ENCODE measurements around the gene RAB5A. TPM values are rescaled to one million over a fixed set of nuclear protein-coding genes. Genes with fewer than 3 reads are reported as not detected.
"Not testable (repeated sequence)": the region's sequence is repeated elsewhere in the genome, so short reads cannot be mapped to it uniquely, and the experiment has no call there.

RAB5A gene
- total RNA-seq, 1 donor from 2014 or later, result 59.7 TPM

DNA sequence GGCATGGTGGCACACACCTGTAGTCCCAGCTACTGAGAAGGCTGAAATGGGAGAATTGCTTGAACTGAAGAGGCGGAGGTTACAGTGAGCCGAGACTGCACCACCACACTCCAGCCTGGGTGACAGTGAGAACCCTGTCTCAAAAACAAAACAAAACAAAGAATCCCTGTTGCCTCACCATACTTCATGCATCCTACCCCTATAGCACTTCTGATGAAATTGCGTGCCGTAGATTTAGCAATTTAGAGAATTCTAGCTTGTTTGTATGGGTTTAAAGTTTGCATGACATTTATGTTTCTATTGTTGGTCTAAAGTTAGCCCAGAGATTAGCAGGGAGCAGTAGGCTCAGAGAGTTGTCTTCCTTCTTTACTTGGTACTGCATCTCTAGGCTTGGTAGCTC, 7.8 kb downstream of the RAB5A start:
- Histone ChIP-seq H3K4me3 (ENCODE audit: low read depth, low read length) (no peak overlapping the region), H3K27me3 (ENCODE audit: control insufficient read depth, insufficient read depth, low read length) (no peaks in the 10 kb centered on the region), H3K36me3 (ENCODE audit: control insufficient read depth, insufficient read depth, low read length) (no peaks in the 10 kb centered on the region)
- TF ChIP-seq, protein P1, sequence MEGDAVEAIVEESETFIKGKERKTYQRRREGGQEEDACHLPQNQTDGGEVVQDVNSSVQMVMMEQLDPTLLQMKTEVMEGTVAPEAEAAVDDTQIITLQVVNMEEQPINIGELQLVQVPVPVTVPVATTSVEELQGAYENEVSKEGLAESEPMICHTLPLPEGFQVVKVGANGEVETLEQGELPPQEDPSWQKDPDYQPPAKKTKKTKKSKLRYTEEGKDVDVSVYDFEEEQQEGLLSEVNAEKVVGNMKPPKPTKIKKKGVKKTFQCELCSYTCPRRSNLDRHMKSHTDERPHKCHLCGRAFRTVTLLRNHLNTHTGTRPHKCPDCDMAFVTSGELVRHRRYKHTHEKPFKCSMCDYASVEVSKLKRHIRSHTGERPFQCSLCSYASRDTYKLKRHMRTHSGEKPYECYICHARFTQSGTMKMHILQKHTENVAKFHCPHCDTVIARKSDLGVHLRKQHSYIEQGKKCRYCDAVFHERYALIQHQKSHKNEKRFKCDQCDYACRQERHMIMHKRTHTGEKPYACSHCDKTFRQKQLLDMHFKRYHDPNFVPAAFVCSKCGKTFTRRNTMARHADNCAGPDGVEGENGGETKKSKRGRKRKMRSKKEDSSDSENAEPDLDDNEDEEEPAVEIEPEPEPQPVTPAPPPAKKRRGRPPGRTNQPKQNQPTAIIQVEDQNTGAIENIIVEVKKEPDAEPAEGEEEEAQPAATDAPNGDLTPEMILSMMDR (IDR thresholded peaks at IDR 0.05; ENCODE audit: insufficient read depth, low read length, poor library complexity, severe bottlenecking), result no peak
- DNase-seq (ENCODE audit: low read depth), result no peak

DNA sequence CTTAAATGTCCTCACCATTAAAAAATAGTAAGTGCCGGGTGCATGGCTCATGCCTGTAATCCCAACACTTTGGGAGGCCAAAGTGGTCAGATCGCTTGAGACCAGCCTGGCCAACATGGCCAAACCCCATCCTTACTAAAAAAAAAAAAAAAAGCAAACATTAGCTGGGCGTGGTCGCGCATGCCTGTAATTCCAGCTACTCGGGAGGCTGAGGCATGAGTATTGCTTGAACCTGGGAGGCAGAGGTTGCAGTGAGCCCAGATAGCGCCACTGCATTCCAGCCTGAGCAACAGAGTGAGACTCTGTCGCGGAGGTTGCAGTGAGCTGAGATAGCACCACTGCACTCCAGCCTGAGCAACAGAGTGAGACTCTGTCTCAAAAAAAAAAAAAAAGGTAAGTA, 10.5 kb downstream of the RAB5A start:
- not testable (repeated sequence) for H3K27me3 ChIP-seq (ENCODE audit: control insufficient read depth, insufficient read depth, low read length); DNase-seq (ENCODE audit: low read depth); H3K36me3 ChIP-seq (ENCODE audit: control insufficient read depth, insufficient read depth, low read length); H3K4me3 ChIP-seq (ENCODE audit: low read depth, low read length)

DNA sequence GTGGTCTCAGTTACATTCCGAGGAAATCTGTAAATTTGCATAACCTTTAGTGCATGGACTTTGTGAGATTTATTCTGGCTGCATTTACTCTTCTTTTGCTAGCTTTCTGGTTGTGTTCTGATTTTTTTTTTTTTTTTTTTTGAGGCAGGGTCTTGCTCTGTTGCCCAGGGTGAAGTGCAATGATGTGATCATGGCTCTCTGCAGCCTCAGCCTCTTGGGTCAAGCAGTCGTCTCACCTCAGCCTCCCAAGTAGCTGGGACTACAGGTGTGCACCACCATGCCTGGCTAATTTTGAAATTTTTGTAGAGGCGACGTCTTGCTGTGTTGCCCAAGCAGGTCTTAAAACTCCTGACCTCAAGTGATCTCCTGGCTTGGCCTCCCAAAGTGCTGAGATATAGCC, 12.6 kb downstream of the RAB5A start:
- no peaks in the 10 kb centered on the region for H3K27me3 ChIP-seq (ENCODE audit: control insufficient read depth, insufficient read depth, low read length)
- TF ChIP-seq, protein P1 (IDR thresholded peaks at IDR 0.05; ENCODE audit: insufficient read depth, low read length, poor library complexity, severe bottlenecking), result no peak
- no peak overlapping the region for H3K4me3 ChIP-seq (ENCODE audit: low read depth, low read length)
- no peaks in the 10 kb centered on the region for H3K36me3 ChIP-seq (ENCODE audit: control insufficient read depth, insufficient read depth, low read length)
- DNase-seq (ENCODE audit: low read depth), result no peak

DNA sequence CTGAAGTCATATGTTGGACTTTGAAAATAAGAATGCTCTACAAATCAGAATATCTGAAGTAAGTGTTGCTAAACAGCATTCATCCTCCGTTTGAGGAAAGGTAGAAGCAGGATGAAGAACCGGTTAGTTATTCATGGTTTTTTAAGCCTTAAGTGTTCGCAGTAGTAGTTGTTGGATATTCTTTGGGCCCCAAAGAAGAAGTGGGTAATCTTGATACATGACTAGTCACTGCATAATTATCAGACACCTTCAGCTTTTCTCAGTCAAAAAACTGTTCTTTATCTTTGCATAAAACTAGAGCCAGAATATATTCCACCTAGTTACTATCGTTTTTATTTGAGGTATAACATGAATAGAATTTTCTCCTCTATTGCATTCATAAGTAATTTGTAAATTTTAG, 13.8 kb downstream of the RAB5A start:
- Histone ChIP-seq H3K36me3 (ENCODE audit: control insufficient read depth, insufficient read depth, low read length) (no peaks in the 10 kb centered on the region), H3K4me3 (ENCODE audit: low read depth, low read length) (no peak overlapping the region), H3K27me3 (ENCODE audit: control insufficient read depth, insufficient read depth, low read length) (no peaks in the 10 kb centered on the region)
- TF ChIP-seq, protein P1 (IDR thresholded peaks at IDR 0.05; ENCODE audit: insufficient read depth, low read length, poor library complexity, severe bottlenecking), result no peak
- DNase-seq (ENCODE audit: low read depth), result no peak

DNA sequence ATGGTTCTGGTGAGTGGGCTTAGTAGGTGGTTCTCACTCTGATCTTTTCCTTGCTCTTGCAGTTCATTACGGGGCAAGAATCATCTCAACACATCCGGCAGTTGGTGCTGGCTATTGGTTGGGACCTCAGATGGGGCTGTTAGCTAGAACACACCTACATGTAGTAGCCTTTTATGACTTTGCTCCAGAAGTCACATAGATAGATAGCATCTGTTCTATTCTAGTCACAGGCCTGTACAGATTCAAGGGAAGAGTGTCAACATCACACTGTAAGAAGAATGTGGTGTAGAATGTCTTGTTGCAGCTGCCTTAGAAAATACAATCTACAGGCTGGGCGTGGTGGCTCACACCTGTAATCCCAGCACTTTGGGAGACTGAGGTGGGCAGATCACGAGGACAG, 15.1 kb downstream of the RAB5A start:
- H3K27me3 ChIP-seq (ENCODE audit: control insufficient read depth, insufficient read depth, low read length), result no peaks in the 10 kb centered on the region
- H3K4me3 ChIP-seq (ENCODE audit: low read depth, low read length), result no peak overlapping the region
- TF ChIP-seq, protein P1 (IDR thresholded peaks at IDR 0.05; ENCODE audit: insufficient read depth, low read length, poor library complexity, severe bottlenecking), result no peak
- no peak for DNase-seq (ENCODE audit: low read depth)
- no peaks in the 10 kb centered on the region for H3K36me3 ChIP-seq (ENCODE audit: control insufficient read depth, insufficient read depth, low read length)

DNA sequence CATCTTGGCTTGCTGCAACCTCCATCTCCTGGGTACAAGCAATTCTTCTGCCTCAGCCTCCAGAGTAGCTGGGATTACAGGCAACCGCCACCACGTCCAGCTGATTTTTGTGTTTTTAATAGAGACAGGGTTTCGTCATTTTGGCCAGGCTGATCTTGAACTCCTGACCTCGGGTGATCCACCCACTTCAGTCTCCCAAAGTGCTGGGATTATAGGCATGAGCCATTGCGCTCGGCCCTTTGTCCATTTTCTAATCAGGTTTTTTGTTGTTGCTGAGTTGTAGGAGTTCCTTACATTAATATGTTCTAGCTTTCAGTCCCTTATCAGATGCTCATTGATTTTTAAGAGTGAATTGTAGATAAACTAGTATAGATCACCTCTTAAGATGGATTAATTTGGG, 20.3 kb downstream of the RAB5A start:
- no peak for DNase-seq (ENCODE audit: low read depth)
- Histone ChIP-seq H3K27me3 (ENCODE audit: control insufficient read depth, insufficient read depth, low read length) (no peaks in the 10 kb centered on the region), H3K4me3 (ENCODE audit: low read depth, low read length) (no peak overlapping the region), H3K36me3 (ENCODE audit: control insufficient read depth, insufficient read depth, low read length) (no peaks in the 10 kb centered on the region)
- TF ChIP-seq, protein P1 (IDR thresholded peaks at IDR 0.05; ENCODE audit: insufficient read depth, low read length, poor library complexity, severe bottlenecking), result no peak

Data from kidney epithelial cell (primary cell).